Left cardiac atrium (tissue), 4 donors: ENCODE data around the gene DDX39B. TPM values are rescaled to one million over a fixed set of nuclear protein-coding genes. Genes with fewer than 3 reads are reported as not detected.
"Not testable (repeated sequence)": the region's sequence is repeated elsewhere in the genome, so short reads cannot be mapped to it uniquely, and the experiment has no call there.

Experiments used
- ATAC-seq, 2 donors: fragments of 200-7000 bp; cut with Tn5 transposase; one replicate each; pipeline ENCODE4 v1.9.1; 2020; ENCODE audit warnings: mild to moderate bottlenecking in 2 of 2, moderate library complexity in 2 of 2
- DNase-seq: peaks from one replicate; pipeline ENCODE4 v3.0.0-alpha.2; 2020
- intact Hi-C, 2 donors: fragments of 100-400 bp; cut with DNase I; formaldehyde crosslinking; loops; one replicate each; pipeline versions ENCODE4 v1.14.1 to v1.15.1; 2022 to 2023
- long read RNA-seq: library from polyadenylated mRNA; unstranded; transcript quantifications from one replicate; pipeline ENCODE4 v2.0.0, GENCODE V29; 2021
- total RNA-seq, 2 donors: library from RNA; stranded (reverse); fragmentation: NEBNext Ultra II Directional; extraction: Animal tissue kit (Norgen Biotek cat#: 25700); gene quantifications; one replicate each; pipeline ENCODE4 v1.2.1, GENCODE V29; 2021
- donor health status: DM: no; HTN: yes; CAD: no.
- donor health status: DM: no; HTN: yes; CAD: no; lungs with severe emphysema.
- donor health status: DM: yes; HTN: yes; CAD: no.
- donor health status: Dilated cardiomyopathy.

DDX39B gene
- total RNA-seq: 100 to 1,000 TPM; 188 to 224 TPM
- long read RNA-seq, full-length matches to known transcripts: 80 of 96 reads
- long read RNA-seq, partial matches to known transcripts: 2 of 96 reads
- long read RNA-seq, other reads (novel, unspliced or antisense): 14 of 96 reads

DNA sequence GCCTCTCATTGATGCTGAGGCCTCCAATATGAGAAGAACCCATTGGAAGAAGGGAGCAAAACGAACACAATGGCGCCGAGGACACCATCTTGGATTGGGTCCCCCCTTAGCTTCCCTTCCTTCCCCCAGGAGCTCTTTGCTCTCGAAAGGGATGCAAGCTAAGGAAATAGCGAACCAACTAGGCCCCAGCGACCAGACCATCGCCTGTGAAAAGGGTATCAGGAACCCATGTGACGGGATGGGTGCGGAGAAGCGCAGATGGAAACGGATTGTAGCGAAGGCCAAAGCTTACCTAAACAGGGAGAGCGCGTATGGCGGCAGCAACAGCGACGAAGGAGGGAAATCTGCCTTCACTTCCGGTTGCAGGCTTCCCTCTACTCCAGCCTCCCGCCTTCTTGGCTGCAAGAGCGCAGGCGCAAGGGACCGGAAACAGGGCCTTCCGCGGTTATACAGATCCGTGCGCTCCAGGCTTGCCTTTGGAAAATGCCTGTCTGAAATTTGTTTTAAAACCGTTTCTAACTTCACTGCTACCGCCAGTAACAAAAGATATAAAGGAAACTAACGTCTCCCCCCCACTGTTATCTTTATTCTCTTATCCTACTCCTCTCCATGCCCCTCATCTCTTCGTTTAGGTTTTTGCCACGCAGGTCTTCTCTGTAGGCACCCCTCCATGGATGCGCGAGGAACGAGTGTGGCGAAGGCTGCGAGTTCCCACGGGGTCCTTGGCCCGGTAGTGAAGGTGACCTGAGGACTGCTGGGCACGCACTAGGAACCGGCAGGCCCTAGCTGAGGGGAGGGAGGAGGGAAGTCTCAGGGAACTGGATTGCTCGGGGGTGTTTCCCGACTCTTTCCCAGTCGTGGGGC, at the start of gene DDX39B:
TSS of gene DDX39B (minus strand) at position 346 of the 864 bp plus-strand sequence. CDS start 1,471 bp downstream, outside the sequence.
- peak; percentile 93 to 94 for ATAC-seq
- intact Hi-C loops: loop anchor here in 1 of 2 donors (5.0 kb wide), 1 partner anchor 45 kb away; the partner anchor contains the start of gene MICB
- DNase-seq: peak; percentile 96

DNA sequence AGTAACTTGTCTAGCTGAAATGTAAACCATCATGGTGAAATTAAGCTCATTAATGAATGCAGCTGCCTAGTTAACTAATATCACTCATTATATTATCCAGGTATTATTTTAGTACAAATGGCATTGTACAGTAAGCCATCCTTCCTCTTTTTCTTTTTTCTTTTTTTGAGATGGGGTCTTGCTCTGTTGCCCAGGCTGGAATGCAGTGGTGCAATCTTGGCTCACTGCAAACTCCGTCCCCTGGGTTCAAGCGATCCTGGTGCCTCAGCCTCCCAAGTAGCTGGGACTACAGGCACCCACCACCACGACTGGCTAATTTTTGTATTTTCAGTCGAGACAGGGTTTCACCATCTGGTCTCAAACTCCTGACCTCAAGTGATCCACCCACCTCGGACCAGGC, 48.9 kb upstream of the DDX39B start:
- DNase-seq, ATAC-seq, intact Hi-C loops: not testable (repeated sequence)

DNA sequence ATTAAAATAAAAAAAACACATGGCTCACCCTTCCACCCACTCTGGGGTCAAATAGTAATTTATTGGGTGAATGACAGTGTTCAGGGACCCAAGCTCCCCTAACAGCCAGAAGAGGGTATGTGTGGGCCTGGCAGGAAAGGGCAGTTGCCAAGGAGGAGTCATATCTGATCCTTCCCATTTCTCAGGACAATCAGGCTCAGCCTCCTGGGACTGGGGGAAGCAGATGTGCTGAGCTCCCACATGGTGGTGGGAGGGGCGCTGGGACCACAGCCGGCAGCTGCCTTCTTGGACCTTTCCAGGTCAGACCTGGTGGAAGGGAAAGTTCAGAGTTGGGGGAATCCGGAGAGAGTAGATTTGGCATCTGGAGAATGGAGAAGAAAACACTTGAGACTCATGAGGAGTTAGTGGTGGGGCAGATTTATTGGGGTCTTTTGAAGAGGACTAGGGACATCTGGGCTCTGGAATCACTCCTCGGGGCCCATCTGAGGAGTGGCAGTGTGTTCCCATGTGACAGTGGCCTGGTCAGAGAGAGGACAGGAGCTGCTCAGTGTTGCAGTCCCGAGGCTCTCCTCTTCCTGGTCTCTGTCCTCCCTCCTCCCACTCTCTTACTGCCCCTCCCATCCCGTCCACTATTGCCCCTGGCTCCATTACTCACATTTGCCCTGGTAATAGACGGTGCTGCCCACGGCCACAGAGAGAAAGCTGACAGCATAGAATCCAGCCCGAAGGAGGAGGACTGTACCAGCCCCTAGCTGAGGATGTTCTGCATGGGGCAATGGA, 47.3 kb upstream of the DDX39B start:
- no peak for ATAC-seq
- intact Hi-C loops: no loop called here
- DNase-seq: no peak

DNA sequence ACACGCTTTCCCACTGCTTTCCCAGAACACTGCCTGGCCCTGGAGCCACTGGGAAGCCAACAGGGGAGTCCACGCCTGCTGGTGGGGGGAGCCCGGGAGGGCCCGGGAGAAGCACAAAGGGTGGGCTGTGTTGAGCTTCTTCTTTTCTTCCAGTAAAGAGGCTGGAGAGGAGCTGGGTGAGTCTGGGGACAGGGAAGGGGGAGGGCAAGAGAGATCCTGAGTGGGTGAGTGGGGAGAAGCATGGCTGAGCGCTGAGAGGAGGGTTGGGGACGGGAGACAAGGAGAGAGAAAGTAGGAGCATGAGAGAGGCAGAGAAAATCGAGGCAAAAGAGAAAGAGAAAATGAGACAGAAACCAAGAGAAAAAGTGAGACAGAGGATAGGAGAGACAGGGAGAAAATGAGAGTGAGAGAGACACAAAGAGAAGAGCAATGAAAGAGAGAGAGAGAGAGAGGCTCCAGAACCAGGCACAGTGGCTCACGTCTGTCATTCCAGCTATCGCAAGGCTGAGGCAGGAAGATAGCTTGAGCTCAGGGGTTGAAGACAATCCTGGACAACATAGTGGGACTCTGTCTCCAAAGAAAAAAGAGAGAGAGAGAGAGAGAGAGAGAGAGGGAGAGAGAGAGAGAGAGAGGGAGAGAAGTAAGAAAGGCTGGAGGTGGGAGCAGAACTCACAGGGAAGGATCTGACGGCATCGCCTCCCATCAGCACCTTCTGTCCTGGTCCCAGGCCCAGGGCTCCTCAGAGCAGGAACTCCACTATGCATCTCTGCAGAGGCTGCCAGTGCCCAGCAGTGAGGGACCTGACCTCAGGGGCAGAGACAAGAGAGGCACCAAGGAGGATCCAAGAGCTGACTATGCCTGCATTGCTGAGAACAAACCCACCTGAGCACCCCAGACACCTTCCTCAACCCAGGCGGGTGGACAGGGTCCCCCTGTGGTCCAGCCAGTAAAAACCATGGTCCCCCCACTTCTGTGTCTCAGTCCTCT, 46.3 kb upstream of the DDX39B start:
- ATAC-seq: no peak
- intact Hi-C loops: no loop called here
- no peak for DNase-seq

DNA sequence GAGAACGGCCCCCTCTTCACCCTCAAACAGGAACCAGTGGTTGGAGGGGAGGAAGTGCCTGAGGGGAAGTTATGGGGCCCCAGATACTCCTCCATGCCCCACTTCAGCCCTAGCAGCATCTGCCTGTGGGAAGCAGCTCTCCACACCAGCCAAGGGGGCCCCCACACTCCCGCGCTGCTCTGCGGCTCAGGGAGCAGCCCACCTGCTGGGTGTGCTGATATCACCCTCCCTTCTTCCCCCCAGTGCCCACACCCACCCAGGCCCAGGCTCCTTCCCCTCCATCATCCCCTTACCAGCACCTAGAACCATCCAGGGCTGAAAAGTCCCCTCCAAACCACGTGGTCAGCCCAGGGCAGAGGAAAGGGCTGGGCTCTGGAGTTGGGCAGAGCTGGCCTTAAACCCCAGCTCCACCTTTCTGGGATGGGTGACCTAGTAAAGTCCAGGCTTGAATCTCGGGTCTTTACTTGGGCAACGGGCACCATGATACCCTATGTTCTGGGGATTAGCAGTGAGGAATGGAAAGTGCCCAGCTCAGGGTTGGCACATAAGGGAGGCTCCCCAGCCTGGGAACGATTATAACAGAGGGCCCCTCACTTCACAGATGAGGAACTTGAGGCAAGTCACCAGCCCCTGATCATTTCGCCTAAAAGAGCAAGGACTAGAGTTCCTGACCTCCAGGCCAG, 44.9 kb upstream of the DDX39B start:
- ATAC-seq (peak; percentile 36 to 67), DNase-seq (no peak)

DNA sequence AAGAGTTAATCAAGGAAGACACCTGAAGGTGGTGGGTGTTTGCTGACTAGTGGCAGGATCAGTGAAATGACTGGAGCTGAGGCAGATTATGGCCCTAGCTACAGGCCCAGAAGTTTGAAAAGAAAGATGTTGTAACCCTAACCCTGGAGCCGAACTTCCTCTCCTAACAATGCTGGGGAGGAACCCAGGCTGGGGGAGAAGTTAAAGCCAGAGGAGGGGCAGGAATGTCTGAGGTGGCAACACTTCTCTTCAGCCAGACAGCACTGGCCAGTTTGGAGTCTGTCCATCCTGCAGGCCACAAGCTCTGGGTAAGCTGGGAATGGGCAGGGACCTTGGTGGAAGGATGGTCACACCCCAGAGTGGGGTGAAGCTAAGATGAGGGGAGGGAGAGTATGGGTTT, 44.2 kb upstream of the DDX39B start, which contains the start of gene LST1:
TSS of gene LST1 (plus strand) at position 270 of the 400 bp plus-strand sequence. CDS start 1,023 bp downstream, outside the sequence.
- peak; percentile 28 for DNase-seq
- intact Hi-C loops: no loop called here
- ATAC-seq: peak in 1 of 2 donors; percentile 50

More for the DNA sequence above, 44.9 kb upstream of the DDX39B start:
- intact Hi-C loops: no loop called here

DNA sequence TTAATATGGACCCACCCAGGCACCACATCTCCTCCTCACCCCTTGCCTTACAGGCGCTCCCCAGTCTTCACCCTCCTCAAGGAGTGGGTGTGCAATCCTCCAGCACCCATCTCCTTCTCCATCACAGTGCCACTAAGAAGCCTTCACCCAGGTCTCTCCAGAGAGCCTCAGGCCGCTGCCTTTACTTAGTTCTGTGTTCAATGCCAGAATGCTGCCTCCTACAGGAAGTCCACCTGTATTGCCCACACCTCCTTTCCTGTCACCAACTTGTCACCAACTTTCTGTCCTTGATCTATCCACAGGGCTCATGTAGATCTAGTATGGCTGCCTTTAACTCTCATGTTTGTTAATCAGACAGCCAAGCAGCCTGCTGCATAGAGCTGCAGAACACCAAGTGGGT, 43.7 kb upstream of the DDX39B start:
- intact Hi-C loops: no loop called here
- no peak for DNase-seq
- ATAC-seq: no peak

DNA sequence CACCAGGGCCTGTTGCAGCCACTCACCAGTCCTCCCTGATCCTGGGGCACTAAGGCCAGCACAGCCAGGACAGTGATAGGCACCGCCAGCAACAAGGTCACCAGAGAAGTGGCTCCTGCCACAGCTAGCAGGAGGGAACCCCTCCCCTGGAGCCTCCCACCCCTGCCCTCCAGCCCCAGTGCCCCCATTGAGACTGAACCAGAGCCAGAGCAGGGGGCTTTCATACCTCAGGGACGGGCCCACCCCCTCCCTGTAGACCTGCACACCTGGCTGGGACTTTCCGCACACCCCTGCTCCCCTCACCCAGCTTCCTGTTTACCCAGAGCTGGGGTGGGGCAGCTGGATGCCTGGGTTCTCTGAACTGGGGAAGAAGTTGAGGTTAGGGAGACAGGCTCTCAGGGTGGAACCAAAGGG, 40.4 kb upstream of the DDX39B start, which contains the start of gene LTB:
TSS of gene LTB (minus strand) at position 195 of the 414 bp plus-strand sequence. CDS start at position 188, 7 bp downstream.
- no peak for ATAC-seq
- intact Hi-C loops: loop anchor here in 1 of 2 donors (5.0 kb wide), 1 partner anchor 35 kb away; the partner anchor contains the start of genes ATP6V1G2 and NFKBIL1
- DNase-seq: peak; percentile 27

DNA sequence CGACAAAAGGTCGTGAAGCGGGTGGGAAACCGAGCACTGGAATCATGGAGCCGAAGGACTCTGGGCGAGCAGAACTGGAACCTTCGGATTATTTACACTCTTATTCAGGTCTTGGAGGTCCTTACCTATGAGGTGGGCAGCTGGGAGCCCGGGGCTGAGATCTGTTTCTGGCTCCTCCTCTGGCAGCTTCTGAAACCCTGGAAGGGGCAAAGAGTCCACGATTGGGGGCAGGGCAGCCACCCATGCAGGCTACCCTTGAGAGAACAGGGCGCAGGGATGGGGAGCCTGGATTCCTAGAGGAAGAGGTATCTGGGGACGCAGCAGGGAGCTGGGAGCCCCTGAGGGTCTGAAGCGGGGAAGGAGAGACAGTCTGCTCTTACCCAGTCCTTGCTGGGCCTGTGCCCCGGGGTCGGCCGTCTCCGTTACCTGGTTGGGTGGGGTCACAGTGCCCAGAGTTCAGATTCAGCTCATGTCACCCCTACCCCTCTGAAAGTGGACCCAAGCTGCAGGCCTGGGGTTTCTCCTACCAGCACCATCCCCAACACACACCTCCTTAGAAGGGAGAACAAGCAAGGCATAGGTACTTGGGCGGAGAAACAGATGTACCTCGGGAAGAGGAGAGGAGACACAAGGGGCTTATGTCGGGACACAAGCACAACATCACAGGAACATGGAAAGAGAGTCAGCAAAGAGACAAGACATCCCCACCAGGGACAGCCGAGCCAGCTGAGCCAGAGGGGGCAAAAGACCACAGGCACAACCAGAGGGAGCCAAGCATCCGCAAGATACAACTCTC, 39.8 kb upstream of the DDX39B start:
- ATAC-seq (peak; percentile 29 to 30), DNase-seq (peak; percentile 36)
- intact Hi-C loops: loop anchor here in 1 of 2 donors (5.0 kb wide), 1 partner anchor 34 kb away; the partner anchor contains the start of genes ATP6V1G2 and NFKBIL1

DNA sequence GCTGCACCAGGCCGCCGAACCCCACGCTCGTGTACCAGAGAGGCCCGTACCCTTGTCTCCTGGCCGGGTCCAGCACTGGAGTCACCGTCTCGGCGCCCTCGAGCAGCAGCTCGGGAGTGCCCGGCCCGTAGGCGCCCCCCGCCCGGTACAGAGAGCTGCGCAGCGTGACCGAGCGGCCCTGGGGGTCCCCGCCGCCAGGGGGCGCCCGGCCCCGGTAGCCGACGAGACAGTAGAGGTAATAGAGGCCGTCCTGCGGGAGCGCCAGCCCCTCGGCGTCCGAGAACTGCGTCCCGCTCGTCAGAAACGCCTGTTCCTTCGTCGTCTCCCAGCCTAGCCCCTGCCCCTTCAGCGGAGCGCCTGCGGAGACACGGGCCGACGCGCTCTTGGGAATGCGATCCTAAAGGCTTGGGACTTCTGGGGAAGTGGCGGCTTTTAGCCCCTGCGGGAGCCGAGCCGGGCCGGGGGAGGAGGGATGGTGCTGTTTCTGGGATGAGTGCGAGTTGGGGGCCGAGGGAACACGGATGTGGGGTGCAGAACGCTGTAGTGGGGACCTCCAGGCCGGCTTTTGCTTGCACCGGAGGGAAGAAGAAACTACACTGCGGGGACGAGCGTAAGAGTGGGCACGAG, 39.1 kb upstream of the DDX39B start:
- intact Hi-C loops: loop anchor here in 1 of 2 donors (5.0 kb wide), 1 partner anchor 34 kb away; the partner anchor contains the start of genes ATP6V1G2 and NFKBIL1
- peak; percentile 91 for DNase-seq
- peak; percentile 98 for ATAC-seq

DNA sequence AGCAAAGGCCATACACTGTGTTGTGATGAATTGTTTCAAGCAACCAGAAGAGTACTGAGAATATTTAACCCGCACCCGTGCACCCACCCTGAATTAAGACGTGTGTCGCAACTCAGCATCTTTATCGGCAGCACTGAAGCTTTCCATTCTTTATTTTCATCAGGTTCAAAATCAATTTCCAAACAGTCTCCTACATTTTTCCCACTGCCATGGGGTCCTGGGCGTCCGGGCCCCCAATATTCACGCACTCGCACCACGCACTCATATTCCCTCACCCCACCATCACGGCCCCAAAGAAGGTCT, 38.6 kb upstream of the DDX39B start:
- intact Hi-C loops: loop anchor here in 1 of 2 donors (5.0 kb wide), 1 partner anchor 33 kb away; the partner anchor contains the start of genes ATP6V1G2 and NFKBIL1
- no peak for ATAC-seq
- DNase-seq: no peak

DNA sequence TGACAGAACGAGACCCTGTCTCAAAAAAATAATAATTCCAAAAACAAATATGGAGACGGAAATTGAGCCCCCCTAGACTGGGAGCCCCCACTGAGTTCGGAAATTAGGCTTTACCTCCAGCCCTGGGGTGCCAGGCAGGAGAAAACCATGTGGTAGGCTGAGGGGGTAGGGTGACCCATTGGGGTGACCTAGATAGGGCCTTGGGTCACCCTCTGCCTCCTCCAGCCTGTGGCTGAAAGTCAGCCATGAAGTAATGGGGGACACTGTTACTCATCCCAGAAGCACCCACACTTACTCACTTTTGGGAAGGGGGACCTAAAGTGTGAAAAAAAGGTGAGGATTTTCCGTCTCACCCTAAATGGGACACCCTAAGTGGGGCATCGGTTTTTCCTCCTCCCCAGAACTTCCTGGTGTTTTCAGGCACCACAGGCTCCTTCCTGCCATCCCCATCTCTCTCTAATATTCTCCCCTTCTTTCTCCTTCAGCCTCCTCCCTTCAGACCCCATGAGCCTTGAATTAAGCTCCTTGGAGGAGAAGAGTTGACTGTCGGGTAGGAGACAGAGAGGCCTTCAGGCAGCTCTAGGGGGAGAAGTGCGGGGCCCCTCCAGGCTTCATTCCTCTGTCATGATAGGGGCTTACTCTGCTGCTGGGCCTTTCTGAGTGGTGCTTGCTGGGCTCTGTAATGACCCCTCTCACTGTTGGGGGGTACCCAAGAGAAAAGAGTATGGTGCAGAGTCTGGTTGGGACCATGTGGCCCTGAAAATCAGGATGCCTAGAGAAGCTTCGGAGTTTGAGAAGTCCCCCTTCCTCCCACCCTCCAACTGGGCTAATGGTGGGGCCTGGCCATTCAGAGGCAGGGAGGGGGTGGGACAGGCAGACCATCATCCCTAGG, 38.0 kb upstream of the DDX39B start:
- ATAC-seq (no peak), DNase-seq (no peak)
- intact Hi-C loops: loop anchor here in 1 of 2 donors (5.0 kb wide), 1 partner anchor 32 kb away; the partner anchor contains the start of genes ATP6V1G2 and NFKBIL1

DNA sequence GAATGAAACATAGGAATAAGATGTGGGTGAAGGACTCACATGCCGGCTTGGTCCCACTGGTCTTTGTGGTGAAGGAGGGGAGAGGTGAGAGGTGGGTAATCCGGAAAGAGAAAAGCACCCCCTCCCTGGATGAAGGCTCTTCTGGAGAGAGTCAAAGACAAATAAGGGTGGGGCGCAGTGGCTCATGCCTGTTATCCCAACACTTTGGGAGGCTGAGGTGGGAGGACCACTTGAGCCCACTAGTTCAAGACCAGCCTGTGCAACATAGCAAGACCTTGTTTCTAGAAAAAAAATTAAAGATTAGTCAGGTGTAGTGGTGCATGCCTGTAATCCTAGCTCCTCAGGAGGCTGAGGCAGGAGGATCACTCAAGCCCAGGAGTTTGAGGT, 37.3 kb upstream of the DDX39B start:
- intact Hi-C loops: no loop called here
- no peak for DNase-seq
- no peak for ATAC-seq

DNA sequence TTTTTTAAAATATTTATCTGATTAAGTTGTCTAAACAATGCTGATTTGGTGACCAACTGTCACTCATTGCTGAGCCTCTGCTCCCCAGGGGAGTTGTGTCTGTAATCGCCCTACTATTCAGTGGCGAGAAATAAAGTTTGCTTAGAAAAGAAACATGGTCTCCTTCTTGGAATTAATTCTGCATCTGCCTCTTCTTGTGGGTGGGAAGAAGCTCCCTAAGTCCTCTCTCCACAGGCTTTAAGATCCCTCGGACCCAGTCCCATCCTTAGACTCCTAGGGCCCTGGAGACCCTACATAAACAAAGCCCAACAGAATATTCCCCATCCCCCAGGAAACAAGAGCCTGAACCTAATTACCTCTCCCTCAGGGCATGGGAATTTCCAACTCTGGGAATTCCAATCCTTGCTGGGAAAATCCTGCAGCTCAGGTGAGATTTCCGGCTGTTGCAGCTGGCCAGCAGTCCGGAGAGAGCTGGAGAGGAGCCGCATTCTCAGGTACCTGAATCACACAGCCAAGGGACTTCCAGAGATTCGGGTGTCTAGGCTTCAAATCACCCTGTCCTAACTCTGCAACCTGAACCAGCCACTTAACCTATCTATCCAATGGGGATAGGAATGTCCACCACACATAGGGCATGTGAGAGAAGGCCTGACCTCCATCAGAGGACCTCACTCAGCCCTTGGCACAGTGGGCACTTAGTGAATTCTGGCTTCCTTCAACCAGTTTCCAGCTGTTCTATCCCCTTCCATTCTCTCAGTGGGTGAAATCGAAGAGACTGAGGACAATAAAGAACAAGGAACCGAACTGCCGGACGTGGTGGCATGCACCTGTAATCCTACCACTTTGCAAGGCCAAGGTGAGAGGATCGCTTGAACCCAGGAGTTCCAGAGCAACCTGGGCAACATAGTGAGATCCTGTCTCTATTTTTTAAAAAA, 36.6 kb upstream of the DDX39B start:
- DNase-seq (no peak), ATAC-seq (no peak)
- intact Hi-C loops: no loop called here
